Measurements from ENCODE around the gene SLCO3A1. TPM values are rescaled to one million over a fixed set of nuclear protein-coding genes. Genes with fewer than 3 reads are reported as not detected.

The SLCO3A1 gene
- total and polyA plus RNA-seq, 2 experiments from 2014 or later, result 1.9 to 6.9 TPM

DNA sequence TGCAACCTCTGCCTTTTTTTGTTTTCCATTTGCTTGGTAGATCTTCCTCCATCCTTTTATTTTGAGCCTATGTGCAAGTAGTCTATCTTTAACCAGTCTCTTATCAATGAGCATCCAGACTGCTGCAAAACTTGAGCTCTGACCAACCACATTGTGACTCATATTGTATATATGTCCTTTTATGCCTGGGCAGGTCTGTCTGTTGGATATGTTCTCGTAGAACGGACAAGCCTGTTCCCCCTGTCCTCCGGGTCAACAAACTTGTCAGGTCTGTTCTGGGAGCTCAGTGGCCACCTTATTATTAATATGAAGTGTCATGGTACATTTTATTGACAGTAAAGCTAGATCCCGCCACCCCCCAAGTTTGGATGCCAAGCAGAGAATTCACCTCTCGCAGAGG, 287.3 kb downstream of the SLCO3A1 start:
- Histone ChIP-seq H4K20me1 (ENCODE audit: insufficient read depth) (no peaks in the 10 kb centered on the region), H3K27ac (no peak overlapping the region), H3K79me2 (ENCODE audit: insufficient read depth) (no peaks in the 10 kb centered on the region), H3K4me2 (ENCODE audit: unreplicated experiment) (no peak overlapping the region), H3K27me3 (replicated peaks; ENCODE audit: insufficient read depth) (no peaks in the 10 kb centered on the region), H3K4me1 (ENCODE audit: insufficient read depth) (no peaks in the 10 kb centered on the region), H3K36me3 (ENCODE audit: low read depth) (no peaks in the 10 kb centered on the region), H3K9me2 (ENCODE audit: insufficient read depth) (no peaks in the 10 kb centered on the region), H3K9me3 (ENCODE audit: low read depth) (no peaks in the 10 kb centered on the region), H3K4me3 (no peak overlapping the region), H3K9ac (no peak overlapping the region), H2AFZ (no peak overlapping the region), H3F3A (ENCODE audit: insufficient read depth) (no peaks in the 10 kb centered on the region)
- TF ChIP-seq EZH2phosphoT487 (IDR thresholded peaks at IDR 0.05; ENCODE audit: insufficient read depth, low read depth) (no peak), EZH2 (IDR thresholded peaks at IDR 0.05; ENCODE audit: insufficient read depth, poor library complexity, severe bottlenecking) (no peak)
- DNase-seq, result no peak
- in situ Hi-C loops (cut with MboI), result no loop called here
- 92 to 93% methylated on average over 5 of the region's 5 CpGs for WGBS, 2 experiments (ENCODE audit: low coverage in 1 of 2, low lambda C conversion rate in 2 of 2, missing lambda C conversion rate in 2 of 2)

- Histone ChIP-seq H3K9ac (no peak overlapping the region), H2AFZ (no peak overlapping the region), H3K9me3 (ENCODE audit: low read depth) (no peaks in the 10 kb centered on the region), H3K36me3 (ENCODE audit: low read depth) (no peaks in the 10 kb centered on the region), H3K4me1 (ENCODE audit: insufficient read depth) (no peaks in the 10 kb centered on the region), H3K9me2 (ENCODE audit: insufficient read depth) (no peaks in the 10 kb centered on the region), H3F3A (ENCODE audit: insufficient read depth) (no peaks in the 10 kb centered on the region), H4K20me1 (ENCODE audit: insufficient read depth) (no peaks in the 10 kb centered on the region), H3K27ac (no peak overlapping the region), H3K79me2 (ENCODE audit: insufficient read depth) (no peaks in the 10 kb centered on the region), H3K4me3 (no peak overlapping the region), H3K4me2 (ENCODE audit: unreplicated experiment) (no peak overlapping the region), H3K27me3 (replicated peaks; ENCODE audit: insufficient read depth) (no peaks in the 10 kb centered on the region)
- WGBS, 2 experiments (ENCODE audit: low coverage in 1 of 2, low lambda C conversion rate in 2 of 2, missing lambda C conversion rate in 2 of 2), result 64 to 68% methylated on average over 3 of the region's 3 CpGs
- in situ Hi-C loops (cut with MboI), result no loop called here
- DNase-seq, result no peak
- TF ChIP-seq EZH2 (IDR thresholded peaks at IDR 0.05; ENCODE audit: insufficient read depth, poor library complexity, severe bottlenecking) (no peak), EZH2phosphoT487 (IDR thresholded peaks at IDR 0.05; ENCODE audit: insufficient read depth, low read depth) (no peak)
Observed at GRCh38 chr15:92141607-92142006, 288.1 kb downstream of the SLCO3A1 start.

- no peak overlapping the region for H3K27ac ChIP-seq
- DNase-seq, result no peak
Observed at GRCh38 chr15:92142242-92143232, 289.0 kb downstream of the SLCO3A1 start.

DNA sequence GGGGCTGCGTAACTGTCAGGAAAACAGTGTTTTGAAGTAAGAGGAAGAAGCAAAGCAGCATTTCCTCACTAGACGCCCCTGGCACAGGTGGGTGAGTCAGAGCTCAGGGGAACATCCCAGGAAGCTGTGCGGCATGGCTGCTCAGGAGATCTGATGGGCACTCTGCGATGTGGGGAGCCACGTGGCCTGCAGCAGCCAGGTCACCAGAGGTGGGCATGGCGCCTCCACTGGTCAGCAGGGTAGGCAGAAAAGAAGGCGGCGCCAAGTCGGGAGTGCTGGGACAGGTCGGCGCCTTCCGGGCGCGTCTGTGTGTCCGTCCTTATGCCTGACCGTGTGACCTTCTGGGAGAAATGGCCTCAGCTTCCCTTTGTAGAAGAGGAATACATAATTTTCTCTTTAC, 290.3 kb downstream of the SLCO3A1 start:
- Histone ChIP-seq H3K4me1 (ENCODE audit: insufficient read depth) (peaks cover 2% of the 10 kb centered on the region; the same call in 1 of the 2 replicates), H3K9me3 (ENCODE audit: low read depth) (no peaks in the 10 kb centered on the region), H3K36me3 (ENCODE audit: low read depth) (no peaks in the 10 kb centered on the region), H3K4me2 (ENCODE audit: unreplicated experiment) (no peak overlapping the region), H3K9me2 (ENCODE audit: insufficient read depth) (no peaks in the 10 kb centered on the region), H4K20me1 (ENCODE audit: insufficient read depth) (no peaks in the 10 kb centered on the region), H3K79me2 (ENCODE audit: insufficient read depth) (no peaks in the 10 kb centered on the region), H2AFZ (no peak overlapping the region), H3K27ac (no peak overlapping the region), H3K4me3 (no peak overlapping the region), H3K9ac (no peak overlapping the region), H3F3A (ENCODE audit: insufficient read depth) (peaks cover 5% of the 10 kb centered on the region; the same call in 1 of the 2 replicates), H3K27me3 (replicated peaks; ENCODE audit: insufficient read depth) (no peaks in the 10 kb centered on the region)
- 86 to 87% methylated on average over 16 of the region's 16 CpGs for WGBS, 2 experiments (ENCODE audit: low coverage in 1 of 2, low lambda C conversion rate in 2 of 2, missing lambda C conversion rate in 2 of 2)
- in situ Hi-C loops (cut with MboI), result no loop called here
- no peak for DNase-seq
- TF ChIP-seq EZH2 (IDR thresholded peaks at IDR 0.05; ENCODE audit: insufficient read depth, poor library complexity, severe bottlenecking), result no peak
- no peak for TF ChIP-seq EZH2phosphoT487 (IDR thresholded peaks at IDR 0.05; ENCODE audit: insufficient read depth, low read depth)

More at GRCh38 chr15:92142242-92143232, 289.0 kb downstream of the SLCO3A1 start:
- no peak overlapping the region for H3K4me2 ChIP-seq (ENCODE audit: unreplicated experiment)
- no peaks in the 10 kb centered on the region for H3K27me3 ChIP-seq (replicated peaks; ENCODE audit: insufficient read depth)
- H3K4me1 ChIP-seq (ENCODE audit: insufficient read depth), result no peaks in the 10 kb centered on the region
- no peaks in the 10 kb centered on the region for H3K79me2 ChIP-seq (ENCODE audit: insufficient read depth)
- H3K9ac ChIP-seq, result no peak overlapping the region
- H3K9me3 ChIP-seq (ENCODE audit: low read depth), result no peaks in the 10 kb centered on the region
- in situ Hi-C loops (cut with MboI), result no loop called here
- H3K9me2 ChIP-seq (ENCODE audit: insufficient read depth), result no peaks in the 10 kb centered on the region
- no peak overlapping the region for H2AFZ ChIP-seq
- H4K20me1 ChIP-seq (ENCODE audit: insufficient read depth), result no peaks in the 10 kb centered on the region
- no peak overlapping the region for H3K4me3 ChIP-seq
- TF ChIP-seq EZH2phosphoT487 (IDR thresholded peaks at IDR 0.05; ENCODE audit: insufficient read depth, low read depth), result no peak
- no peak for TF ChIP-seq EZH2 (IDR thresholded peaks at IDR 0.05; ENCODE audit: insufficient read depth, poor library complexity, severe bottlenecking)
- no peaks in the 10 kb centered on the region for H3F3A ChIP-seq (ENCODE audit: insufficient read depth)
- no peaks in the 10 kb centered on the region for H3K36me3 ChIP-seq (ENCODE audit: low read depth)
- 76% methylated on average over 13 of the region's 13 CpGs for WGBS, 2 experiments (ENCODE audit: low coverage in 1 of 2, low lambda C conversion rate in 2 of 2, missing lambda C conversion rate in 2 of 2)

All from GM23248 (cell line).